Lower leg skin (tissue), 4 donors: ENCODE measurements around the gene CCDC39. TPM values are rescaled to one million over a fixed set of nuclear protein-coding genes. Genes with fewer than 3 reads are reported as not detected.

Source experiments
- DNase-seq, 2 donors: peaks; one replicate each; pipeline ENCODE4 v3.0.0-alpha.2; 2019; ENCODE audit warnings: low spot score in 2 of 2
- H3K4me3 ChIP-seq: fragments of 200-600 bp; sonication (generic); 2 replicates; pipeline ENCODE4 v1.5.1; 2017; ENCODE audit warnings: mild to moderate bottlenecking, low read depth; ENCODE audit not compliant: poor library complexity, severe bottlenecking
- POLR2A ChIP-seq, 2 donors: fragments of 450-650 bp; IDR thresholded peaks; one replicate each; pipeline ENCODE4 v1.6.1; 2016 to 2017; ENCODE audit warnings: antibody characterized with exemption in 2 of 2, mild to moderate bottlenecking in 1 of 2, moderate library complexity in 1 of 2
- WGBS, 2 donors: methylation state at CpG; one replicate each; pipeline ENCODE4 v1.1.5; 2018; 5-methylcytosine and 5-hydroxymethylcytosine counted together
- intact Hi-C: fragments of 100-400 bp; cut with DNase I; formaldehyde crosslinking; loops from one replicate; pipeline ENCODE4 v1.15.0; 2023; ENCODE audit warnings: low total_unique reads
- total RNA-seq, 4 donors: library from RNA; depleted of rRNA; stranded (reverse); fragments of >200 nt; gene quantifications; one replicate each; pipeline ENCODE4 v1.1.0, GENCODE V29; 2016
- TF ChIP-seq, protein P1 (sequence below), 3 donors: fragments of 450-650 bp; IDR thresholded peaks; one replicate each; pipeline ENCODE4 v1.5.1; 2016; ENCODE audit warnings: antibody characterized with exemption in 3 of 3, mild to moderate bottlenecking in 3 of 3, moderate library complexity in 2 of 3

CCDC39 gene
- total RNA-seq, 4 donors from 2014 or later = 0.13 TPM; not detected in 3

DNA sequence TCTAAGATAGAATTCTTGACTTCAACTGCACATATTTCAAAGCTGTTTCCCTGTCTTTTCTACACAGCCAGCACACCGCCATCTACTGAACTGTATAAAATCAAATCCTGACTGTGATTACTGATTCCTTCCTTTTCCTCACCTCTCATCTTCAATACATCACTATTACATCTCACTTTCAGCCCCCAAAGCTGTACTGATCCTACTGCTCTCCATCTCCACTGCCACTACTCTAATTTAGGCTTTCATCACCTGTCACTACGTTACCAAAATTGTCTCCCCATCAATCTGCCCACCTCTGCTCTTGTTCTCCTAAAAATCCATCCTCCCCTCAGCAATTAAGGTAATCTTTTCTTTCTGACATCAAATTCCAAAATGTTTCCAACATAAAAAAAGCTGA lies 4.5 kb upstream of the CCDC39 start:
- TF ChIP-seq POLR2A (IDR thresholded peaks at IDR 0.05) = no peak
- TF ChIP-seq, protein P1, sequence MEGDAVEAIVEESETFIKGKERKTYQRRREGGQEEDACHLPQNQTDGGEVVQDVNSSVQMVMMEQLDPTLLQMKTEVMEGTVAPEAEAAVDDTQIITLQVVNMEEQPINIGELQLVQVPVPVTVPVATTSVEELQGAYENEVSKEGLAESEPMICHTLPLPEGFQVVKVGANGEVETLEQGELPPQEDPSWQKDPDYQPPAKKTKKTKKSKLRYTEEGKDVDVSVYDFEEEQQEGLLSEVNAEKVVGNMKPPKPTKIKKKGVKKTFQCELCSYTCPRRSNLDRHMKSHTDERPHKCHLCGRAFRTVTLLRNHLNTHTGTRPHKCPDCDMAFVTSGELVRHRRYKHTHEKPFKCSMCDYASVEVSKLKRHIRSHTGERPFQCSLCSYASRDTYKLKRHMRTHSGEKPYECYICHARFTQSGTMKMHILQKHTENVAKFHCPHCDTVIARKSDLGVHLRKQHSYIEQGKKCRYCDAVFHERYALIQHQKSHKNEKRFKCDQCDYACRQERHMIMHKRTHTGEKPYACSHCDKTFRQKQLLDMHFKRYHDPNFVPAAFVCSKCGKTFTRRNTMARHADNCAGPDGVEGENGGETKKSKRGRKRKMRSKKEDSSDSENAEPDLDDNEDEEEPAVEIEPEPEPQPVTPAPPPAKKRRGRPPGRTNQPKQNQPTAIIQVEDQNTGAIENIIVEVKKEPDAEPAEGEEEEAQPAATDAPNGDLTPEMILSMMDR (IDR thresholded peaks at IDR 0.05) = no peak
- 75 to 86% methylated on average over 2 of the region's 2 CpGs for WGBS, 2 donors
- H3K4me3 ChIP-seq = no peak overlapping the region
- DNase-seq = no peak
- intact Hi-C loops = no loop called here

DNA sequence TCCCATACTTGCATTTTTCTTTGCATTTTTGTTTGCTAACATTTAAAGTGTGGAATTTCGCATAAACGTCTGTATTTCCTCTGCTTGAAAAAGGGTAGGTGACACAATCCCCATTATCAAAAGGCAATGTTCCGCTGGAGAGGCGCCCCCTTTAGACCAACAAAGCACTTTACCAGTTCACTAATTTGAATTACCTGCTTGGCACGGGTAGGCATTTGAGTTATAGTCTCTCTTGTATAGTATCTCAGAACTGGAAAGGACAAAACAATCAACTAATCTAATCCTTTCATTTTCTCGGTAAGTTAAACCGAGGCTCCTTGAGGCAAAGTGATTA lies 775 bp upstream of the CCDC39 start:
- intact Hi-C loops = no loop called here
- WGBS, 2 donors = 1 to 2% methylated on average over 7 of the region's 7 CpGs
- no peak for DNase-seq

DNA sequence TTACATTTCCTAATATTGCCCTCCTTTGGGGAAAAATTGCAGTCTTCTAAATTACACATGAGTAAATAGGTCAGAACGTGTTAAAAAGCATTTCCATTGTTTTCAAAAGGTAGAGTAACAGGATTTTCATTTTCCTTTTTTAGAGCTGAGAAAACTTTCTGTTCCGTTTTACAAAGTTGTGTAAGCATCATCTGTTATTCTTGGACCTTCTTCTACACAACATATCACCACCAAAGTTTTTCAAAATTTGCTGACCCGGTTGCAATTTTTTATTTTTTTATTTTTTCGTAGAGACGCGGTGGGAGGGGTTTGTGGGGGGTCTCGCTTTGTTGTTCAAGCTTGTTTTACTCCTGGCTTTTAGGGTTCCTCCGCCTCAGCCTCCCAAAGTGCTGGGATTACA lies 1.1 kb downstream of the CCDC39 start:
- H3K4me3 ChIP-seq = no peak overlapping the region
- WGBS, 2 donors = 22 to 37% methylated on average over 8 of the region's 8 CpGs
- no peak for TF ChIP-seq POLR2A (IDR thresholded peaks at IDR 0.05)
- TF ChIP-seq, protein P1 (IDR thresholded peaks at IDR 0.05) = no peak
- no peak for DNase-seq
- intact Hi-C loops = no loop called here

More for the DNA sequence above, 775 bp upstream of the CCDC39 start:
- TF ChIP-seq POLR2A (IDR thresholded peaks at IDR 0.05) = no peak
- TF ChIP-seq, protein P1 (IDR thresholded peaks at IDR 0.05) = no peak
- H3K4me3 ChIP-seq = peak overlapping the region; percentile 28

DNA sequence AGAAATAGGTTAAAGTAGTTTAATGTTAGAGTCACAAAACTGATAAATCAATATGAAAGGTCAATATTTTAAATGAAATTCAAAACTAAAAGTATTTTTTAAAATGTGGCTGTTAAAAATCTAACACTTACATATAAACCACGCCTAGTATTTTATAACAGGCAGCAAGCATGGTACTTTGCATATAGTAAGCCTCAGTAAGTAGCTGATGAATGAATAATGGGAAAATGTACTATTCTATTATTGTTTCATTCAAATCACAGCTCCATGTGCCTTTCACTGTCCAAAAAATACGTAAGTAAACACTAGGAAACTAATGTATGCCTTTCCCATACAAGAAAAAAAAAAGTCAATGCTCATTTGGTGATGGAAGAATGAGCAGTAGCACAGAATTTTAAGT lies 17.8 kb downstream of the CCDC39 start:
- 65 to 74% methylated on average over 2 of the region's 2 CpGs for WGBS, 2 donors

DNA sequence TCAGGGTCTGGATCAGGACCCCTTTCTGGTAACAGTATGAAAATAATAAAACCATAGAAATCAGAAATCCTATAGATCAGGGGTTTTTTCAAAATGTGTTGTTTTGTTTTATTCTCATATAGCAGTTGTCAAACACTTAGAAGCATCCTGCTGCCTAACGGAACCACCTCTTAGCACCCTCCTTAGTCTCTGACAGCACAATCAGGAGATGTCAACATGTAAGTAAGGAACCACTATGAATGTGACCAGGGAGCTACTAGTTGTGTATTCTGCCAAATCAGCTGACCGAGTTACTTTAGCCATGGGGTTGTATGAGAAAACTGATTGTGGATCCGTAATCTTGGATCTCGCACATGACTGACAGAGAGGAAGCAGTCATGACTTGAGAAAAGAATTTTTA lies 22.2 kb downstream of the CCDC39 start:
- peak overlapping the region; percentile 2 for H3K4me3 ChIP-seq
- DNase-seq = no peak
- intact Hi-C loops = no loop called here
- TF ChIP-seq, protein P1 (IDR thresholded peaks at IDR 0.05) = no peak
- no peak for TF ChIP-seq POLR2A (IDR thresholded peaks at IDR 0.05)
- 81 to 86% methylated on average over 4 of the region's 4 CpGs for WGBS, 2 donors

More for the DNA sequence above, 17.8 kb downstream of the CCDC39 start:
- no peak overlapping the region for H3K4me3 ChIP-seq
- TF ChIP-seq POLR2A (IDR thresholded peaks at IDR 0.05) = no peak
- TF ChIP-seq, protein P1 (IDR thresholded peaks at IDR 0.05) = no peak
- intact Hi-C loops = no loop called here
- DNase-seq = no peak

DNA sequence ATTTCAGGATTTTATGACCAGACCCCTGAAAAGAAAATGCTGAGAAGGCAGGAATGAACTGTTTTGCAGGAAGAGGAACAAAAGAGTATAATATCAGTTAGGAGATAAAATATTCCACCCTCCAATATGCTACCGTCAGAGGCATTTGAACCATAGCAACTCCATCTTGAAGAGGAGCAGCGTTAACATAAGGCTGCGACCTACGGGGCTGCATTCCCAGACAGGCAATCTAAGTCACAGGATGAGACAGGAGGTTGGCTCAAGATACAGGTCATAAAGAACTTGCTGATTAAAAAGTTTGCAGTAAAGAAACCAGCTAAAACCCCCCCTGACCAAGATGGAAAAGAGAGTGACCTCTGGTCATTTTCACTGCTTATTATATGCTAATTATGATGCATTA lies 22.9 kb downstream of the CCDC39 start:
- WGBS, 2 donors = 57 to 66% methylated on average over 4 of the region's 4 CpGs
- intact Hi-C loops = no loop called here
- no peak for DNase-seq
- no peak for TF ChIP-seq POLR2A (IDR thresholded peaks at IDR 0.05)
- TF ChIP-seq, protein P1 (IDR thresholded peaks at IDR 0.05) = no peak
- H3K4me3 ChIP-seq = no peak overlapping the region
